AG20443 (cell line): ENCODE results near the gene OVAAL.

Experiments used
- DNase-seq: peaks from one replicate; pipeline ENCODE4 v3.0.0; 2012; ENCODE audit warnings: low spot score, mixed read lengths

OVAAL gene

DNA sequence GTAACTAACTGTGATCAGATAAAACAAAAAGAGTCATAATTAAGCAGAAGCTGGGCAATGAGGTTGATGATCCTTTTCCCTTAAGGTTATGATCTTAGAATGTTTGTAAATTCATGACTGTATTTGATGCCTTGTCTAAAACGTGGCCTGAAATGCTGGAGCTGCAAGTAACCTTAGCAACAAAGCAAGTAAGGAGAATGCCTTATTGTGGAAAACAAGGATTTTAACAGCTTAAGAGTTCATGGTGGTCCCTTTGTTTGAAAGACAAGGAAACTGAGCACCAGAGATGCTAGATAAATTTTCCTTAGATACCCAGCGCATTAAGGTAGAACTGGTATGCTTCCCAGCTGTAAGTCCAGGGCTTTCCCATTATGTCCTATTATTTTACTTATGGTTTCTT, 47.4 kb downstream of the OVAAL start:
- DNase-seq: no peak

DNA sequence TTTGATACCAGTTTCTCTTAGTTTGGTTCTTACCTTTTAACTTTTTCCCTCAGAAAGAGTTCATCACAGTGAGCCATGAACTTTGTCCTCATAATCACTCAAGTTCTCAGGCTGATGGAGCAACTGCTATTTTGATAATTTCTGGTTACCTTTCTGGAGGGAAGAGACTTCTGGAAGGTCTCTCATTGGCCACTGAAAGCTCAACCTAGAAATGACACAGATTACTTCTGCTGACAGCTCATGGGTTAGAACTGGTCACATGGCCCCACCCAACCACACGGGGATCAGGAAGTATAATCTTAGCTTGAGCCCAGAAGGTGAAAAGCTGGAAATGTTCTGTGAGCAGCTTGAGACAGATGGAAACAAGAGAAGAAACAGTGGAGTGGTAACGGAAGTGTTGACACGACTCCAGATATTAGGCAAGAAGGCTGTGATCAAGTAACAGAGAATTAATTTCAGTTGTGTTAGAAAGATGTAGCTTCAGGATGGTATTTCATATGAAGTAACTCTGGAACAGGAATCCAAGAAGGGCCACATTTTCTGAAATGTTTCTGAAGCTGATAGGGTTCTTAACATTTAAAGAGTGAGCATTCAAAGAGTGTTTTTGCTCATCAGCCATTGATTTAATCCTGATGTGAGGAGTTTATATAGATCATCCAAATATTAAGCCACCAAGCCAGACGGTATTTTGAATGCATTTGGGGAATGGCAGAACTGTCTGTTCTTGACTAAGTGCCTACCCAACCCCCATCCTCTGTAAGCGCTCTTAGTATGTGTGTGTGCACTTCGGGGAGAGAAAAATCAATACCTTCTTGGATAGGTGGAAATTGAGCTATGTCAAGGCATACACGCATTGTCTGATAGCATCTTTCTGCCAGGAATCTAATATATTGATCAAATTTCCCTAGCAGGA, 51.1 kb downstream of the OVAAL start:
- DNase-seq: peak; percentile 48

DNA sequence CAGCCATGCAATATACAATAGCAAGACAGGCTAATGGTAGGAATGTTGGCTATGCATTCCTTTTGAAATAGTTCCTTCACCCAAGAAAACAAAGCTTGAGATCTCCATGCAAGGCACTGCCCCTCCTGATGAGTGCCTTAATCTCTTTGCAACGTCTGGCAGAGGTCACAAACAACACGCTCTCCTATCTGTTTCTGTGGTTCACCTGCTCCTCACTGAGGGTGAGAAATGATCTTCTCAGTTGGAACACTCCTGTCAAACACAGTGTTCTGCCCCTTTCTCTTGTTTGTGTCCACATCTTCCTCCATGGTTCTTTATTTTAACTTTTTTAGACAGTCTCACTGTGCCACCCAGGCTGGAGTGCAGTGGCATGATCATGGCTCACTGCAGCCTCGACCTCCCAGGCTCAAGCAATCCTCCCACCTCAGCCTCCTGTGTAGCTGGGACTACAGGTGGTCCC, 51.8 kb downstream of the OVAAL start:
- no peak for DNase-seq

DNA sequence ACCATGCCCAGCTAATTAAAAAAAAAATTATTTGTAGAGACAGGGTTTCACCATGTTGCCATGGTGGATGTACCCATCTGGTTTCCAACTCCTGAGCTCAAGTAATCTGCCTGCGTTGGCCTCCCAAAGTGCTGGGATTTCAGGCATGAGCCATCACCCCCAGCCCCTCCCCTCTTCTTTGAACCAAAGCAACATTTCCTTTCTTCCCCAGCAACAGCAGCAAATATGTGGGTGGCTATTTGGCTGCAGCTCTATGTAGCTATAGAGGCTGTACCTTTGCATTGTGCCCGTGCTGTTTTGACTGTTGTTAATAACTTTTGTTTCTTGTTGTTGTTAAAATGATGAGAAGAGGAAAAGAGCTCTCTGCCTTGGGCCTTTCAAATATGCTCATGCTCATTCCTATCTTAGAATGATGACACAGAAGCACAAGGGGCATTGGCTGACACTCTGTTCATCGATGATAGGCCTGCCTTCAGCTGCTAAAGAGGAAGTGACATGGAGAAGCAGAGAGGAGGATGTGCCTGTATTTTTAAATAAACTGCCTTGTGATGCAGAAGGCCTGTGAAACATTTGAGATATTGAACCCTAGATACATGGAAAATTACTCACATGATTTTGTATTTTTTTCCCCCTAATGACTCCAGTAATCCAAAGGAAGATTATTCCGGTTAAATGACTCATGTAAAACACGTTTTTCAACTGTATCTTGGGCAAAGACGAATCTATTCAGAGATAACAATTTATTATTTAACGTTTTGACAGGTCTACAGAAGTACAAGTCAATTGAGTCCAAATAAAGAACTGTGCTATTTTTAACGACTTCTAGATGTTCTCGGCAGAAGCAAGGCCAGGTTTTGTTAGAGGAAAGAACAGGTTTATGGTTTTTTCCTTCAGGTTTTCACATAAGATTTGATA, 52.5 kb downstream of the OVAAL start:
- DNase-seq: no peak

DNA sequence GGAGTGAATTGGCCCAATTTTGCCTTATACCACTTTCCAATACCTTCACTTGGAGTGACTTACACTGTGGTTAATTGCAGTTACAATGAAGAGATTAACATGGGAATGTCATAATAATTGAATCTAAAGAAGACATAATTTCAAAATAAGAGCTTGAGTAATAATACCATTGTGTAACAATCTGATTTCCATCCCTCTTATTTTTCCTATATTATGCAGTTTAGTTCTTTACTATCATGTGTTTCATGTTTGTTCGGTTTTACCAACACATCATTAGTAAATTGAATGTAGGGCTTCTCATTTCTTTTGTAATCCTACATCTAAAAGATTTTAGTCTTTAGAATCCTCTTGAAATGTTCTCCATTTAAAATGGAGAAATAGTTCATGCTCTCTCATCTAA, 53.9 kb downstream of the OVAAL start:
- DNase-seq: no peak

DNA sequence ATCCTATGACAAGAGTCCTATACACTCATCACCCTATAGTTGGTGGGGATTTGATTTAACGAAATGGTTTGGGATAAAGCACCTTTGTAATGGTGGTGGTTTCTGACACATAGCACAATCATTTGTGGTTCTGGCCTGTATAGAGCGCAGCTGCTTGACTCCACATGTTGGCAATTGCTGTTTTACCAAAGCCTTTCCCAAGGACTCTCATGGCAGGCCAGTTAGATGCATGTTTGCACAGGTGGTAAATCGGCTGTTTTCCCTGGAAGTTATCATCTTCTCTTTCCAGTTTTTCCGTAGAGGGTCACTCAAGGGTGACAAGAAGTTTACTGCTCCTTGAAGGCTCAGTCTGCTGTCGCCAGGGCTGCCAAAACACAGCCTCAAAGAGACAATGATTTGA, 56.0 kb downstream of the OVAAL start:
- no peak for DNase-seq

DNA sequence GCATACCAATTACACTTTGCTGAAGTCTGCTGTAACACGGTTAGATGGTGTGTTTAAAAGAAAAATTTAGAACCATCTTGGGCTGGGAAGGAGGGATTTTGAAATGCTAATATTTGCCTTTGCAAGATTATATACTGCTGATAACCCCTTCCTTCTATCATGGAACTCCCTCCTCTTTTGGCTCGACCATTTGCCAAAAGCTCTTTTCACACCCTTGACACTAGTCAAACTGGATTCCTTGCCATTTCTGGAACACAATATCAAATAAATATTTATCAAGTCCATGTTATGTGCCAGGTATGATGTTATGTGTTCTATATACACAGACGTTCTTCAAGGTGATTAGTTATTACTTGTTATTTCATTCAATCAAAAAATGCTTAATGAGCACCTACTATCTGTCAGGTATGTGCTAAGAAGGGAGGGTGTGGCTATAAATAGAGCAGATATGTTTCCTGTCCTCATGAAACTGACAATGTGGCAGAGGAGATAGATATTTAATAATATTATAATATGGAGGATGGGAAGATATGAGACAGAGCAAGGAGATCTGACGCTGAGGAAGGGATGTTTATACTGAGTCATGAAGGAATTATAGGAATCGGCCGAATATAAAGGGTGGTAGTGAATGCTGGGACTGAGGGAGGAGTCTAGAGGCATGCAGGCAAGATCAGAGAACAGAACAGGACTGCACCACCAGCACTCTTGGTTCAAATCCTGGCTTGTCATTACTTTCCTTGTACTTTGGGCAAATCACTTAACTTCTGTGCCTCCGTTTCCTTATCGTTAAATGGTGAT, 56.9 kb downstream of the OVAAL start:
- DNase-seq: no peak
